CD4-positive, CD25-positive, alpha-beta regulatory T cell (primary cell): ENCODE results near the gene GSG1L. TPM values are rescaled to one million over a fixed set of nuclear protein-coding genes. Genes with fewer than 3 reads are reported as not detected.

Source experiments
- ATAC-seq, 2 donors: fragments of 150-1000 bp; cut with Tn5 transposase; one replicate each; pipeline ENCODE4 v1.10.0; 2021; ENCODE audit warnings: low read depth in 2 of 2, moderate number of reproducible peaks in 2 of 2, moderate library complexity in 1 of 2
- DNase-seq, 3 donors: peaks; one replicate each; pipeline versions ENCODE4 v3.0.0 to v3.0.0-alpha.2; 2012 to 2022; ENCODE audit warnings: mixed read lengths in 1 of 3
- H3K27ac ChIP-seq: one replicate; pipeline ENCODE4 v1.7.0; 2013; ENCODE audit warnings: mild to moderate bottlenecking, low read length; ENCODE audit not compliant: insufficient read depth, poor library complexity, severe bottlenecking
- H3K27me3 ChIP-seq: one replicate; pipeline ENCODE4 v1.7.0; 2013; ENCODE audit warnings: low read length; ENCODE audit not compliant: control insufficient read depth, insufficient read depth
- H3K36me3 ChIP-seq: one replicate; pipeline ENCODE4 v1.7.0; 2013; ENCODE audit warnings: mild to moderate bottlenecking, low read length, moderate library complexity; ENCODE audit not compliant: control insufficient read depth, insufficient read depth
- H3K4me1 ChIP-seq: 2 replicates; pipeline ENCODE4 v1.7.0; 2013; ENCODE audit warnings: mild to moderate bottlenecking, low read length; ENCODE audit not compliant: insufficient read depth, control insufficient read depth, poor library complexity, severe bottlenecking
- H3K4me3 ChIP-seq: one replicate; pipeline ENCODE4 v1.7.0; 2013; ENCODE audit warnings: low read depth, mild to moderate bottlenecking, low read length, moderate library complexity
- H3K9me3 ChIP-seq, 2 experiments: 1 replicate in 1 of 2; 2 replicates in 1 of 2; pipeline ENCODE4 v1.7.0; 2013; ENCODE audit warnings: low read length in 2 of 2, mild to moderate bottlenecking in 1 of 2, moderate library complexity in 1 of 2; ENCODE audit not compliant: control insufficient read depth in 2 of 2
- H3K27ac Mint-ChIP-seq, 3 donors: one replicate each; pipeline ENCODE4 v1.8.0; 2020 to 2022; ENCODE audit warnings: mild to moderate bottlenecking in 3 of 3, mixed read lengths in 3 of 3, moderate library complexity in 2 of 3
- H3K27me3 Mint-ChIP-seq: one replicate; pipeline ENCODE4 v1.8.0; 2022; ENCODE audit warnings: mild to moderate bottlenecking, mixed read lengths
- H3K36me3 Mint-ChIP-seq: one replicate; pipeline ENCODE4 v1.8.0; 2020; ENCODE audit warnings: mixed read lengths
- H3K4me1 Mint-ChIP-seq, 4 donors: one replicate each; pipeline ENCODE4 v1.8.0; 2020 to 2022; ENCODE audit warnings: mixed read lengths in 4 of 4, mild to moderate bottlenecking in 1 of 4
- H3K4me3 Mint-ChIP-seq, 4 donors: one replicate each; pipeline ENCODE4 v1.8.0; 2020 to 2022; ENCODE audit warnings: mild to moderate bottlenecking in 4 of 4, mixed read lengths in 4 of 4, moderate library complexity in 3 of 4
- H3K9me3 Mint-ChIP-seq, 7 donors: one replicate each; pipeline ENCODE4 v1.8.0; 2020 to 2022; ENCODE audit warnings: mixed read lengths in 7 of 7, mild to moderate bottlenecking in 3 of 7, moderate library complexity in 2 of 7
- polyA plus RNA-seq, 4 donors: library from polyadenylated mRNA; unstranded; fragments of 300-500 nt; fragmentation: Illumina TruSeq; gene quantifications; one replicate each; pipeline ENCODE4 v1.2.3, GENCODE V29; 2021
- total RNA-seq: library from RNA; stranded (reverse); gene quantifications from one replicate; pipeline ENCODE4 v1.2.3, GENCODE V29; 2022

The GSG1L gene
- total and polyA plus RNA-seq, 5 donors from 2014 or later, result 0.15 TPM; not detected in 4

GRCh38 chr16:27901956-27902355, 161.6 kb downstream of the GSG1L start:
- H3K4me3 ChIP-seq, result no peak overlapping the region
- no peaks in the 10 kb centered on the region for H3K4me1 ChIP-seq
- no peak overlapping the region for H3K27ac ChIP-seq
- H3K9me3 Mint-ChIP-seq, result peaks cover 0 to 6% (median 0%) of the 10 kb centered on the region in 7 donors
- H3K4me3 Mint-ChIP-seq, result no peak overlapping the region
- DNase-seq (no peak), ATAC-seq (no peak)
- H3K27ac Mint-ChIP-seq, result peak overlapping the region in 1 of 3 donors; percentile 13
- peaks cover 14% of the 10 kb centered on the region for H3K27me3 Mint-ChIP-seq
- no peaks in the 10 kb centered on the region for H3K9me3 ChIP-seq
- no peaks in the 10 kb centered on the region for H3K27me3 ChIP-seq
- H3K36me3 ChIP-seq, result no peaks in the 10 kb centered on the region
- H3K4me1 Mint-ChIP-seq, result no peaks in the 10 kb centered on the region
- H3K36me3 Mint-ChIP-seq, result no peaks in the 10 kb centered on the region

GRCh38 chr16:27899736-27900135, 163.8 kb downstream of the GSG1L start:
- no peak overlapping the region for H3K4me3 ChIP-seq
- H3K9me3 ChIP-seq, result no peaks in the 10 kb centered on the region
- ATAC-seq (no peak), DNase-seq (no peak)
- H3K27ac ChIP-seq, result no peak overlapping the region
- Mint-ChIP-seq H3K9me3 (peaks cover 0 to 4% (median 0%) of the 10 kb centered on the region in 7 donors), H3K4me1 (no peaks in the 10 kb centered on the region), H3K4me3 (no peak overlapping the region), H3K27me3 (peaks cover 14% of the 10 kb centered on the region), H3K27ac (no peak overlapping the region), H3K36me3 (no peaks in the 10 kb centered on the region)
- no peaks in the 10 kb centered on the region for H3K36me3 ChIP-seq
- no peaks in the 10 kb centered on the region for H3K4me1 ChIP-seq
- no peaks in the 10 kb centered on the region for H3K27me3 ChIP-seq

DNA sequence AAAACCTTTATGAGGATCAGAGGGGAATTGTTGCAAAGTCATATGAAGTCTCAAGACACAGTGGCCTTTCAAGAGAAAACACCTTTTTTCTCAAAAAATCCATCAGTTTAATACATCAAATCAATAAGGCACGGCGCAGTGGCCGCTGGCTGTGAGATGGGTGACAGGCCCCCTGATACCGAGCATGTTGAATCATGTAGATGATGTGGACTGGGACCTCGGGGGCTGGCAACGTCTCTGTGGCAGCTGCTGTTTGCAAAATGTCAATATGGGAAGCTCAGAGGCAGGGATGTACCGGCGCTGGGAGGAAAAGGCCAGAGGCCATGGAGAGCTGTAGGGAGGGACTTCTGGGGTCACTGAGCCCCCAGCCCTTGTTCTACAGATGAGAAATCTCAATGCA, 169.1 kb downstream of the GSG1L start:
- H3K4me3 Mint-ChIP-seq, result no peak overlapping the region
- ATAC-seq (no peak), DNase-seq (no peak)
- peaks cover 0 to 4% (median 0%) of the 10 kb centered on the region in 7 donors for H3K9me3 Mint-ChIP-seq
- H3K9me3 ChIP-seq, result no peaks in the 10 kb centered on the region
- no peaks in the 10 kb centered on the region for H3K36me3 ChIP-seq
- H3K4me3 ChIP-seq, result no peak overlapping the region
- no peak overlapping the region for H3K27ac Mint-ChIP-seq
- no peak overlapping the region for H3K27ac ChIP-seq
- peaks cover 7% of the 10 kb centered on the region for H3K27me3 ChIP-seq
- peaks cover 14% of the 10 kb centered on the region for H3K27me3 Mint-ChIP-seq
- no peaks in the 10 kb centered on the region for H3K4me1 ChIP-seq
- H3K36me3 Mint-ChIP-seq, result no peaks in the 10 kb centered on the region
- H3K4me1 Mint-ChIP-seq, result no peaks in the 10 kb centered on the region

GRCh38 chr16:27892879-27893278, 170.6 kb downstream of the GSG1L start:
- no peak overlapping the region for H3K4me3 Mint-ChIP-seq
- no peaks in the 10 kb centered on the region for H3K4me1 Mint-ChIP-seq
- no peak overlapping the region for H3K27ac Mint-ChIP-seq
- Histone ChIP-seq H3K4me3 (no peak overlapping the region), H3K9me3 (no peaks in the 10 kb centered on the region), H3K27ac (no peak overlapping the region), H3K27me3 (peaks cover 7% of the 10 kb centered on the region), H3K4me1 (no peaks in the 10 kb centered on the region), H3K36me3 (no peaks in the 10 kb centered on the region)
- ATAC-seq, result no peak
- DNase-seq, result no peak
- no peaks in the 10 kb centered on the region for H3K36me3 Mint-ChIP-seq
- peaks cover 0 to 2% (median 0%) of the 10 kb centered on the region in 7 donors for H3K9me3 Mint-ChIP-seq
- H3K27me3 Mint-ChIP-seq, result peaks cover 14% of the 10 kb centered on the region

DNA sequence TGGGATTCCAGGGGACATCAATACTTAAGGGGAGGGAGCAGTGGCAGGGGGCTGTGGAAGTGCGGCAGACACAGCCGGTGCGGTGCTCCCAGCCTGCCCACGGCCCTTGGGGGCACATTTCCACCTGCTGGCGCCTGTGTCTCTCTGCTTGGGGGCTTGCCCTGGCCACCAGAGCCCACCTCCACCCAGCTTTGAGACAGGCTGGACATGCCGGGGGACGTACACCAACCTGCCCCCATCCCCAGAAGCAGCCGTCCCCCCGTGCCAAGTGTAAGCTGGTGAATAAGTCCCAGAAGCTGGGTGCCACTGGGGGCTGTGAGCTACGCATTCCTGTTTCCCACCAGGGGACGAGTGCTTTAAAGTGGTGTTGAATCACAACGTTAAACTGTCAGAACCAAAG, 172.6 kb downstream of the GSG1L start:
- Mint-ChIP-seq H3K27me3 (peaks cover 24% of the 10 kb centered on the region), H3K4me1 (no peaks in the 10 kb centered on the region), H3K36me3 (no peaks in the 10 kb centered on the region), H3K27ac (no peak overlapping the region), H3K4me3 (no peak overlapping the region), H3K9me3 (peaks cover 0 to 2% (median 0%) of the 10 kb centered on the region in 7 donors)
- peaks cover 7% of the 10 kb centered on the region for H3K27me3 ChIP-seq
- ATAC-seq, result no peak
- H3K27ac ChIP-seq, result no peak overlapping the region
- H3K9me3 ChIP-seq, result no peaks in the 10 kb centered on the region
- H3K4me1 ChIP-seq, result no peaks in the 10 kb centered on the region
- no peak for DNase-seq
- H3K4me3 ChIP-seq, result no peak overlapping the region
- no peaks in the 10 kb centered on the region for H3K36me3 ChIP-seq

DNA sequence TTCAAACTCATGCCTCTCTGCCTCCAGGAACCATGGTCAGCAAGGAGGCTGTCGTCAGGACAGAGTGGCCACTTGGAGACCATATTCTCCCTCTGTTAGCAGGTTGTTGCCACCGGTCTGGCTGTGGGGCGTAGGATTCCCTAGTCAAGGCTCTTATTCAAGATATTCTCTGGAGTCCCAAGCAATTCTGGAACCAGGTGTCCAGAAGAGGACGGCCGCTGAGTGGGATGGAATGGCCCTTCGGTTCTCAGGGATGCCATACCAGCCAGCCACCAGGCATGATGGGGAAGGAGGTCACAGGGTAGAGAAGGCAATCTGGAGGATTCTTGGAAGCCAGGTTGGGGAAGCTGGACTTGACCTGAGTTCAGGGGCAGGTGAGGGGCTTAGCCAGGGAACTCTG, 173.5 kb downstream of the GSG1L start:
- H3K9me3 ChIP-seq, result no peaks in the 10 kb centered on the region
- no peak overlapping the region for H3K4me3 Mint-ChIP-seq
- no peaks in the 10 kb centered on the region for H3K36me3 ChIP-seq
- peaks cover 0 to 2% (median 0%) of the 10 kb centered on the region in 7 donors for H3K9me3 Mint-ChIP-seq
- H3K4me3 ChIP-seq, result no peak overlapping the region
- H3K27me3 ChIP-seq, result peaks cover 7% of the 10 kb centered on the region
- H3K4me1 ChIP-seq, result no peaks in the 10 kb centered on the region
- no peak overlapping the region for H3K27ac Mint-ChIP-seq
- DNase-seq (no peak), ATAC-seq (no peak)
- no peak overlapping the region for H3K27ac ChIP-seq
- H3K36me3 Mint-ChIP-seq, result no peaks in the 10 kb centered on the region
- no peaks in the 10 kb centered on the region for H3K4me1 Mint-ChIP-seq
- H3K27me3 Mint-ChIP-seq, result peaks cover 24% of the 10 kb centered on the region

DNA sequence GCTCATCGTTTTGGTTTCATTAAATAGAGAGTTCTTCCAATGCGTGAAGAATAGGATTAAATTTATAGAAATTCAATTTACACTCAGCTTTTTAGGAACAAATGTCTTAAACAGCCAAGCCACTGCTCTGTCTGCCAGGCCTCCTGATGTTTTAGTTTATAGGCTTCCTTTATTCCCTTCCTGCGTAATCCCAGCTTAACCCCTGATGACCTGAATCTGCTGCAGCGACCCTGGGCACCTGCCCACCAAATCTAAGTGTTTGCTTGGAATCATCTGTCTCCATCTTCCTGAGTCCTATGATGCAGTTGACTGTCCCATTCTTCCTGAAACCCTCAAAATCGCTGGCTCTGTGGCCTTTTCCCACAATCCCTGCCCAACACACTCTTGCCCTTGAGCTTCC, 179.9 kb downstream of the GSG1L start:
- Mint-ChIP-seq H3K27me3 (peaks cover 16% of the 10 kb centered on the region), H3K27ac (no peak overlapping the region), H3K36me3 (no peaks in the 10 kb centered on the region), H3K4me3 (no peak overlapping the region), H3K9me3 (peaks cover 0 to 13% (median 6%) of the 10 kb centered on the region in 7 donors), H3K4me1 (no peaks in the 10 kb centered on the region)
- H3K27ac ChIP-seq, result no peak overlapping the region
- H3K27me3 ChIP-seq, result no peaks in the 10 kb centered on the region
- H3K4me3 ChIP-seq, result no peak overlapping the region
- H3K4me1 ChIP-seq, result no peaks in the 10 kb centered on the region
- ATAC-seq (no peak), DNase-seq (no peak)
- no peaks in the 10 kb centered on the region for H3K36me3 ChIP-seq
- peaks cover 1 to 4% of the 10 kb centered on the region in 2 experiments for H3K9me3 ChIP-seq

DNA sequence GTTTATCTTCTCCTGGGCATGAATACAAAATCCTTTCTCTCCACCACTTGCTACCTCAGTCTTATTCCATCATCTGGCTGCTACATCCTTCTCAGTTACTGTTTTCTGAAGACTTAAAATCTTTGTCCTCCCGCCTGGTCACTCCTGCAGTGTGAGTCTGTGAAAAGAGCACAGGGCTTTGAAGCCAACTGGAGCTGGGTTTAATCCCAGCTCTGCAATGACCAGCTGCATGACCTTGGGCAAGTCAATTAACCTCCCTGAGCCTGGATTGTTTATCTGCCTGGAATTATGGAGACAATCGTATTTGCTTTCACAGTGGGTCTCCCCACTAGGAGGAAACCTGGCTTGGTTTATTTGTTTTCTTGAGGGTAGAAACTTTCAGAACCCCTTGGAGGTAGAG, 183.2 kb downstream of the GSG1L start:
- Mint-ChIP-seq H3K36me3 (no peaks in the 10 kb centered on the region), H3K4me1 (no peaks in the 10 kb centered on the region), H3K27ac (no peak overlapping the region), H3K4me3 (no peak overlapping the region), H3K9me3 (peaks cover 0 to 32% (median 10%) of the 10 kb centered on the region in 7 donors), H3K27me3 (peaks cover 9% of the 10 kb centered on the region)
- Histone ChIP-seq H3K36me3 (no peaks in the 10 kb centered on the region), H3K27ac (no peak overlapping the region), H3K9me3 (peaks cover 3 to 13% of the 10 kb centered on the region in 2 experiments), H3K27me3 (no peaks in the 10 kb centered on the region), H3K4me1 (no peaks in the 10 kb centered on the region), H3K4me3 (no peak overlapping the region)
- DNase-seq (no peak), ATAC-seq (no peak)
